ENCODE results near the gene ARHGEF40. TPM values are rescaled to one million over a fixed set of nuclear protein-coding genes. Genes with fewer than 3 reads are reported as not detected.

Gene ARHGEF40
- total RNA-seq, 4 donors from 2014 or later = 32.3 to 109 (median 46.9) TPM

DNA sequence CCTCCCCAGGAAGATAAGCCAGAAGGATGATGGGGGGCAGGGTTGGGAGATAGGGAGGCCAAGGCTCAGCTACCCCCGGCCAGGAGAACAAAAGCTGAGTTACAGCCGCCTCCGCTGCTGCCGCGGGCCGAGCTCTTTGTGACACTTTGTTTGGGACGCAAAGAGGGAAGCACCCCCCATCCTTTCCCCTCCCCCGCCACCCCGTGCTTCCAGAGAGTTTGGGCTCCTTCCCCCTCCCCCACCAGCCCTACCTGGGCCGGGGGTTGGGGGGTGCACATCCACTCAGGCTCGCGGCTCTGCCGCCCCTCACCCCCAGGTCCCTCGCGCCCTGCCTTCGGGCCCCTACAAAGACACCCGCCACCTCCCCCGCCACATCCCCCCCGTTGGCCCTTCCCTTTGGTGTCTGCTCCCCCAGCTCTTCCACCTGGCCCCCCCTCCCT lies 27.6 kb downstream of the ARHGEF40 start:
- TF ChIP-seq, protein P1, sequence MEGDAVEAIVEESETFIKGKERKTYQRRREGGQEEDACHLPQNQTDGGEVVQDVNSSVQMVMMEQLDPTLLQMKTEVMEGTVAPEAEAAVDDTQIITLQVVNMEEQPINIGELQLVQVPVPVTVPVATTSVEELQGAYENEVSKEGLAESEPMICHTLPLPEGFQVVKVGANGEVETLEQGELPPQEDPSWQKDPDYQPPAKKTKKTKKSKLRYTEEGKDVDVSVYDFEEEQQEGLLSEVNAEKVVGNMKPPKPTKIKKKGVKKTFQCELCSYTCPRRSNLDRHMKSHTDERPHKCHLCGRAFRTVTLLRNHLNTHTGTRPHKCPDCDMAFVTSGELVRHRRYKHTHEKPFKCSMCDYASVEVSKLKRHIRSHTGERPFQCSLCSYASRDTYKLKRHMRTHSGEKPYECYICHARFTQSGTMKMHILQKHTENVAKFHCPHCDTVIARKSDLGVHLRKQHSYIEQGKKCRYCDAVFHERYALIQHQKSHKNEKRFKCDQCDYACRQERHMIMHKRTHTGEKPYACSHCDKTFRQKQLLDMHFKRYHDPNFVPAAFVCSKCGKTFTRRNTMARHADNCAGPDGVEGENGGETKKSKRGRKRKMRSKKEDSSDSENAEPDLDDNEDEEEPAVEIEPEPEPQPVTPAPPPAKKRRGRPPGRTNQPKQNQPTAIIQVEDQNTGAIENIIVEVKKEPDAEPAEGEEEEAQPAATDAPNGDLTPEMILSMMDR (IDR thresholded peaks at IDR 0.05; ENCODE audit: low read depth) = no peak

DNA sequence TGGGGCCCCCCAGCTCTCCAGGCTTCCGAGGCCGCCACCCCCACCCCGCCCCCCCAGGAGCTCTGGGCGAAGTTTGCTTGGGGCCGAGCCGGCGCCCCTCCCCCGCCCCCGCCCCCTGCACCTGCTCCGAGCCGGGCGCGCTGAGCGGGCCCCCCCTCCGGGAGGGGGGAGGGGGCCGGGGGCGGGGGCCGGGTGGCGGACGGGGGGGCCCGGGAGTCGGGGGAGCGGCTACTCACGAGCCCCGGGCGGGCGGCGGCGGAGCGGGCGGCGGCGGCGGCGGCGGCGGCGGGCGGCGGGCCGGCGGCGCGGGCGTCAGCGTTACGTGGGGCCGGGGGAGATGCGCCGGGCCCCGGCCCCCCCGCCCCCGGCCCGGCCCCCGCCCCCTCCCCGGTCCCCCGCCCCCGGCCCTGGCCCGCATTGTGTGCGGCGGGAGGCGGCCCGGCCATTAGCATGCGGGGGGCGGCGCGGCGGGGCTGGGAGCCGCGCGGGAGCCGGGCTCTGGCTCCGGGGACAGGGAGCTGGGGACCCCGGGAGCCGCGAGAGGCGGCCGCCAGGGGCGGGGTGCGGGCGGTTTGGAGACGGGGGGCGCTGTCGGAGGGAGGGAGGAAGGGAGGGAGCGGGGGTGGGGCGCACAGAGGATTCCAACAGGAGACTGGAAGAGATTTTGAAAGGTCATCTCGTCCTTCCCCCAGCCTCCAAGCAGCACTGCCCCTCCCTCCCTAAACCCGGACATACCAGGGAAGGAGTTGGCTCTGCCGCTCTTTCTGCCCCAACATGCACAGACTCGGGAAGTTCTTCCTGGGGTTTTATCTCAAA lies 28.2 kb downstream of the ARHGEF40 start, which contains the start of gene ZNF219:
Gene ZNF219, minus strand, starts transcription at position 580 of the 816 bp plus-strand sequence. CDS start 5,064 bp downstream, outside the sequence.
- TF ChIP-seq, protein P1 (IDR thresholded peaks at IDR 0.05; ENCODE audit: low read depth) = no peak

DNA sequence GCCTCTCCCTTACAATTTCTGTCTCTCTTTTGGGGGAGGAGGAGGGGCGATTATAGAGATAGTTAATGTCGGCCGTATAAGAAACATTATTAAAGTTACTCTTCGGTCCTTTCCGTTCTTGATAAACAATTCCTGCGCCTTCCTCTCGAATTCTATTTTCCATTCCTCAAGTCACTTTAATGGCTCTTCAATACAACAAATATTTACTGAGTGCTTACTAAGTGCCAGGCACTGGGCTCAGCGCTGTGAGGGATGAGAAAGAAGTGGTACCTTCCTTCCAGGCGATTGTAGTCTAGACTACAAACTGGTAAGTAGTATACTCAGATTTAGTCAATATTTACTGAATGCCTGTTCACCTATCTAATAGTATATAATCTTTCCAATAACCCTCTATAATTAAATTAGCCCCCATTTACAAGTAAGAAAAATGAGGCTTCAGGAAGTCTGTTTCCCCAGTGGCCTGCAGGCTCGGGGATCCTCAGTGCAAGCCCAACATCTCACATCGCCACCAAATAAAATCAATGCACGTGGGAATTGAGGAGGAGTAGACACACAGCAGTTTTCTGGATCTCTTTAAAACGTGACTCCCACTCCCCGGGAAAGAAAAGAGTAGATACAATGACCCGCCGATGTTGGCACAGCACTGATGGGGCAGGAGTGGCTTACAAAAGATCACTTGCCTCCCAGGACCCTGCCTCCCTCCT lies 28.9 kb downstream of the ARHGEF40 start:
- TF ChIP-seq, protein P1 (IDR thresholded peaks at IDR 0.05; ENCODE audit: low read depth) = no peak

DNA sequence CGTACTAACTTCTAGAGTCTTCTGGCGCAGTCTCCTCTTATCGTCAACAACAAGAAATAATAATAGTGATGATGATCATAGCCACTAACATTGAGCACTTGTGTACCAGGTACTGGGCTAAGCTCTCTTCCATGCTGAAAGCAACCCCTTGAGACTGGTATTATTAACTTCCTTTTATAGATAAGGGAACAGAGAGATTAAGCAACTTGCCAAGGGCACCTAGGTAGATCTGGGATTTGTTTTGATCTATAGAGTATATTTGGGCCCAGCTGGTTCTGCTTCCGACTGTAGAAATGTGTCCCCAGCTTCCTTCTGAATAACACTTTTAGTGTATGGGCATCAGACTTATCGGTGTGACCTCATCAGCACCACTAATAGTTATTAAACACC lies 29.5 kb downstream of the ARHGEF40 start:
- TF ChIP-seq, protein P1 (IDR thresholded peaks at IDR 0.05; ENCODE audit: low read depth) = no peak

DNA sequence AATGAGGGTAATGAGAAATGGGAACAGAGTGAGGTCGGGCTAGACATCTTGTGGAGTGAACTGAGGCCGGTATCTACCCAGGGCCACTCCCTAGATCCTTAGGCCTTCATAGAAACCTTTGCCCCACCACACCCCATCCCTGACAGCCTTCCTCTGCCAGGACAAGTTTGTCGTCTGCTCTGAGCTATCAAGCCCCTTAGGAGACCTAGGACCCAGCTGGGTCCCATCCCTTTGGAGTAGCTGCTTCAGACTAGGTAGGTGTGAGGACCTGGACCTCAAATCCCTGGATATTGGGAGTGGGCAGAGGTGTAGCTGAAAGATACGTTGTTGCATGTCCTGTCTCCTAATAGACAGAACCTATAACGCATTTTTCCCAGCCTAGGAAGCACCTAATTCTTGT lies 30.8 kb downstream of the ARHGEF40 start, which contains the start of gene TMEM253:
Gene TMEM253, plus strand, starts transcription at position 136 of the 400 bp plus-strand sequence. CDS start 278 bp downstream, outside the sequence.
- TF ChIP-seq, protein P1 (IDR thresholded peaks at IDR 0.05; ENCODE audit: low read depth) = no peak

DNA sequence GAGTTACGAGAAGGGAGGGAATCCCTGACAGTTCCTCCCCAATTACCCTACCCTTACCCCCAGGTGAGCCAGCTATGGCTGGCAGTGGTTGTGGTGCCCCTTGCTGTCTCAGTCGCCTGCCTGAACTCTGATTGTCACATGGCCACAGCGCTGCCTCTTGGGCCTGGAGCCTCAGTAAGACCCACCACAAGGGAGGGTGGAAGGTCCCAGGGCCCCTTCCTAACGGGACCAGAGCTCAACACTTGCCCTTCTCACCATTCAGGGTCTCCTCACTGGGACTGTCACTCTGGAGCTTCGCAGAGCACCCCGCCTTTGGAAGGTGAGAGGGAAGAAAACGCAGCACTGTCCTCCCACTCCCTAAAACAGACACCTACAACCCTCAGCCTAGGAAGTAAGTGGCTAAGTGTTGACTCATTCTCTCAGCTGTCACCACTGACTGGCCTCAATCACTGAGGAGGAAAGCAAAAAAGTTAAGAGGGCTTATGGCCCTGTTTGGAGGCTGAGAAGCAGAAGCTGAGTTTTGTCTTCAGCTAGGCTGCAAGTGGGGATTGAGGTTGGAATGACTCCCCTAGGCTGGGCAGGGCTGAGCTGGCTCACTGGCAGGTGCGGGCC lies 31.8 kb downstream of the ARHGEF40 start:
- TF ChIP-seq, protein P1 (IDR thresholded peaks at IDR 0.05; ENCODE audit: low read depth) = no peak

Measured in subcutaneous adipose tissue (tissue), 4 donors.